Measurements from ENCODE around the gene MGAT4B.

DNA sequence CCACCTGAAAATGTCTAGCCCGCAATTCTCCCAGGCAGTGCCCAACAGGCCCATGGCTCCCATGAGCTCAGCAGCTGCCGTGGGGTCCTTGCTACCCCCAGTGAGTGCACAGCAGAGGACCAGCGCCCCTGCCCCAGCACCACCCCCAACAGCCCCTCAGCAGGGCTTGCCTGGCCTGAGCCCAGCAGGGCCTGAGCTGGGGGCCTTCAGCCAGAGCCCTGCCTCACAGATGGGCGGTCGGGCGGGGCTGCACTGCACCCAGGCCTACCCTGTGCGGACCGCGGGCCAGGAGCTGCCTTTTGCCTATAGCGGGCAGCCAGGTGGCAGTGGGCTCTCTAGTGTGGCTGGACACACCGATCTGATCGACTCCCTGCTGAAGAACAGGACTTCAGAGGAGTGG, 32.2 kb downstream of the MGAT4B start:
- no peak for TF ChIP-seq GATA2 (IDR thresholded peaks at IDR 0.05; ENCODE audit: low read depth, low read length)
- no peak for TF ChIP-seq GATA3 (IDR thresholded peaks at IDR 0.05; ENCODE audit: low read depth, low read length)
